K562 (cell line): ENCODE measurements around the gene SYT8. TPM values are rescaled to one million over a fixed set of nuclear protein-coding genes. Genes with fewer than 3 reads are reported as not detected.

Experiments used
- ATAC-seq: fragments of 200-7000 bp; cut with Tn5 transposase; 3 replicates; pipeline ENCODE4 v1.9.1; 2020; ENCODE audit warnings: moderate library complexity
- BruUV-seq: library from RNA; stranded (reverse); fragments of 400-500 nt; replicated peaks from 2 replicates; lab custom pipeline; 2021; lab: Mats Ljungman, UMichigan
- CTCF ChIA-PET: fragments of 300-600 bp; formaldehyde crosslinking; extraction: SDS; loops from one replicate; lab custom pipeline; 2021; ENCODE audit warnings: low intra/inter-chr PET ratio; lab: Yijun Ruan, JAX
- POLR2A ChIA-PET: fragments of 300-600, 350-650 bp; sonication (Branson Sonifier 250); formaldehyde crosslinking; extraction: SDS; loops from one replicate; lab custom pipeline; 2021; ENCODE audit warnings: antibody characterized with exemption, inconsistent platforms; lab: Yijun Ruan, JAX
- DNase-seq, 4 experiments: peaks; one replicate each; pipeline versions ENCODE4 v3.0.0 to v3.0.0-alpha.2; 2011 to 2018; ENCODE audit warnings: low spot score in 3 of 4, mixed read lengths in 3 of 4; ENCODE audit errors: extremely low read depth in 1 of 4
- FAIRE-seq: peaks from 2 replicates; lab custom pipeline; 2011; peaks lifted over from hg19 to GRCh38; lab: Jason Lieb, UNC
- H2AFZ ChIP-seq: 2 replicates; pipeline ENCODE4 v1.6.0; 2011; ENCODE audit warnings: low read depth, low read length, control low read depth, inconsistent platforms
- H3K27ac ChIP-seq: fragments of 200-600 bp; 3 replicates; pipeline ENCODE4 v1.8.0; 2011; ENCODE audit warnings: low read depth, mild to moderate bottlenecking, control low read depth, inconsistent platforms, low read length, moderate library complexity, mixed read lengths; ENCODE audit errors: extremely low read depth
- H3K27me3 ChIP-seq, 2 experiments: fragments of 300-600 bp in 1 of 2; 2 replicates in 1 of 2; 3 replicates in 1 of 2; pipeline versions ENCODE4 v1.6.0 to v1.8.0; 2011; ENCODE audit warnings: inconsistent platforms in 2 of 2, low read length in 2 of 2, mild to moderate bottlenecking in 1 of 2, mixed read lengths in 1 of 2, moderate library complexity in 1 of 2; ENCODE audit not compliant: control insufficient read depth in 2 of 2, insufficient read depth in 2 of 2
- H3K36me3 ChIP-seq: fragments of 300-600 bp; 3 replicates; pipeline ENCODE4 v1.8.0; 2011; ENCODE audit warnings: mild to moderate bottlenecking, low read length, inconsistent platforms; ENCODE audit not compliant: control insufficient read depth, insufficient read depth
- H3K4me1 ChIP-seq, 2 experiments: fragments of 200-600 bp in 1 of 2; replicated peaks in 1 of 2; 2 replicates in 1 of 2; 3 replicates in 1 of 2; pipeline versions ENCODE4 v1.5.1 to v1.8.0; 2011; ENCODE audit warnings: inconsistent platforms in 2 of 2, low read length in 2 of 2, mild to moderate bottlenecking in 1 of 2, mixed read lengths in 1 of 2, moderate library complexity in 1 of 2; ENCODE audit not compliant: control insufficient read depth in 2 of 2, insufficient read depth in 2 of 2
- H3K4me2 ChIP-seq: 2 replicates; pipeline ENCODE4 v1.6.1; 2011; ENCODE audit warnings: low read length, control low read depth, inconsistent platforms, mixed read lengths; ENCODE audit not compliant: insufficient read depth
- H3K4me3 ChIP-seq: fragments of 200-600 bp; sonication (generic), shearing (Covaris generic); 2 replicates; pipeline ENCODE4 v1.5.1; 2016; ENCODE audit warnings: control low read depth, inconsistent platforms
- H3K79me2 ChIP-seq: fragments of 200-600 bp; 3 replicates; pipeline ENCODE4 v1.8.0; 2011; ENCODE audit warnings: low read length, inconsistent platforms; ENCODE audit not compliant: control insufficient read depth, insufficient read depth
- H3K9ac ChIP-seq, 2 experiments: 2 replicates each; pipeline versions ENCODE4 v1.6.0 to v1.6.1; 2011; ENCODE audit warnings: low read depth in 2 of 2, low read length in 2 of 2, control low read depth in 1 of 2, inconsistent platforms in 1 of 2, mild to moderate bottlenecking in 1 of 2, mixed read lengths in 1 of 2; ENCODE audit not compliant: insufficient read depth in 1 of 2
- H3K9me1 ChIP-seq: one replicate; pipeline ENCODE4 v1.6.0; 2011; ENCODE audit warnings: inconsistent platforms, mild to moderate bottlenecking, low read length, moderate library complexity; ENCODE audit not compliant: control insufficient read depth, insufficient read depth
- H3K9me3 ChIP-seq: replicated peaks from 2 replicates; pipeline ENCODE4 v1.5.1; 2011; ENCODE audit warnings: low read depth, low read length, inconsistent platforms; ENCODE audit not compliant: control insufficient read depth, insufficient read depth
- H4K20me1 ChIP-seq: replicated peaks from 2 replicates; pipeline ENCODE4 v1.6.1; 2011; ENCODE audit warnings: low read length, inconsistent platforms, mixed read lengths; ENCODE audit not compliant: control insufficient read depth, insufficient read depth
- HMBOX1 ChIP-seq: sonication (generic); IDR thresholded peaks from 2 replicates; pipeline ENCODE4 v1.6.1; 2016
- HMG20A ChIP-seq: fragments of 450-650 bp; formaldehyde crosslinking; conservative IDR thresholded peaks from 2 replicates; pipeline ENCODE4 v1.4.0; 2020; ENCODE audit warnings: mild to moderate bottlenecking, mixed read lengths
- WGBS: fragments of 100-300 bp; shearing (Covaris generic); methylation state at CpG from one replicate; pipeline ENCODE4 v1.1.6; 2016; ENCODE audit warnings: low coverage, mixed read lengths; ENCODE audit not compliant: insufficient coverage; ENCODE audit errors: missing lambda C conversion rate; 5-methylcytosine and 5-hydroxymethylcytosine counted together
- in situ Hi-C: fragments of 300-500 bp; cut with MboI; formaldehyde crosslinking; loops from 4 replicates; pipeline ENCODE4 v1.15.0; 2018; ENCODE audit warnings: inconsistent platforms, mixed read lengths
- intact Hi-C: fragments of 100-400 bp; cut with micrococcal nuclease; formaldehyde crosslinking; loops from 2 replicates; pipeline ENCODE4 v1.14.2; 2022
- polyA plus RNA-seq, 8 experiments: library from polyadenylated mRNA; depleted of rRNA in 4 of 8; stranded (reverse) in 5 of 8; unstranded in 3 of 8; fragments of >200 nt; fragmentation: Nextera tagmentation in 2 of 8; fragmentation: Illumina TruSeq in 1 of 8; extraction: Ambion mirVana in 2 of 8; extraction: Trizol in 1 of 8; gene quantifications; 2 replicates each; pipeline versions ENCODE4 v1.2.1 to v1.2.3, GENCODE V29; 2011 to 2014; ENCODE audit warnings: inconsistent platforms in 1 of 8, missing spikeins in 1 of 8
- total RNA-seq, 7 experiments: library from RNA; depleted of rRNA in 6 of 7; stranded (reverse); fragments of >200 nt in 6 of 7; fragmentation: Illumina TruSeq in 2 of 7; extraction: Trizol in 2 of 7; gene quantifications; 2 replicates each; pipeline versions ENCODE4 v1.2.1 to v1.2.3, GENCODE V29; 2011 to 2021; ENCODE audit warnings: low replicate concordance in 1 of 7
- TF ChIP-seq, protein P1 (sequence below), 2 experiments: IDR thresholded peaks; 2 replicates each; pipeline ENCODE4 v1.6.1; 2012; ENCODE audit warnings: improper control_type of control experiment in 2 of 2, low read depth in 2 of 2, low read length in 2 of 2, borderline replicate concordance in 1 of 2

Gene SYT8
- total and polyA plus RNA-seq, 9 of the 15 experiments (the other 6 are each of a cell fraction or from before 2014, with no cell fraction given): not detected

- Histone ChIP-seq H3K4me1 (peaks cover 0 to 43% of the 10 kb centered on the region in 2 experiments; a peak in 2 of 5 replicates), H3K27me3 (peaks cover 0 to 66% of the 10 kb centered on the region in 2 experiments; a peak in 3 of 5 replicates)
- in situ Hi-C loops: no loop called here
These were observed 4.2 kb upstream of the SYT8 start for GRCh38 chr11:1830322-1831223.

More at GRCh38 chr11:1830322-1831223, 4.2 kb upstream of the SYT8 start:
- no peak for FAIRE-seq
- POLR2A ChIA-PET: interaction anchor here (0.6 to 1.6 kb wide), 2 partner anchors 136 to 180 kb away, joined by 3 to 6 read pairs; no protein-coding TSS in a partner anchor
- Histone ChIP-seq H3K4me3 (no peak overlapping the region), H3K79me2 (no peaks in the 10 kb centered on the region), H3K9me3 (no peaks in the 10 kb centered on the region), H2AFZ (no peak overlapping the region), H3K9ac (no peak overlapping the region; a peak in 1 of 4 replicates), H3K4me2 (no peak overlapping the region), H3K9me1 (no peaks in the 10 kb centered on the region), H4K20me1 (peaks cover 10% of the 10 kb centered on the region), H3K27ac (no peak overlapping the region), H3K36me3 (no peaks in the 10 kb centered on the region)
- TF ChIP-seq HMG20A (CRISPR knock-in tag) (no peak), HMBOX1 (peak; percentile 33; the same call in 1 of the 2 replicates)
- TF ChIP-seq, protein P1, sequence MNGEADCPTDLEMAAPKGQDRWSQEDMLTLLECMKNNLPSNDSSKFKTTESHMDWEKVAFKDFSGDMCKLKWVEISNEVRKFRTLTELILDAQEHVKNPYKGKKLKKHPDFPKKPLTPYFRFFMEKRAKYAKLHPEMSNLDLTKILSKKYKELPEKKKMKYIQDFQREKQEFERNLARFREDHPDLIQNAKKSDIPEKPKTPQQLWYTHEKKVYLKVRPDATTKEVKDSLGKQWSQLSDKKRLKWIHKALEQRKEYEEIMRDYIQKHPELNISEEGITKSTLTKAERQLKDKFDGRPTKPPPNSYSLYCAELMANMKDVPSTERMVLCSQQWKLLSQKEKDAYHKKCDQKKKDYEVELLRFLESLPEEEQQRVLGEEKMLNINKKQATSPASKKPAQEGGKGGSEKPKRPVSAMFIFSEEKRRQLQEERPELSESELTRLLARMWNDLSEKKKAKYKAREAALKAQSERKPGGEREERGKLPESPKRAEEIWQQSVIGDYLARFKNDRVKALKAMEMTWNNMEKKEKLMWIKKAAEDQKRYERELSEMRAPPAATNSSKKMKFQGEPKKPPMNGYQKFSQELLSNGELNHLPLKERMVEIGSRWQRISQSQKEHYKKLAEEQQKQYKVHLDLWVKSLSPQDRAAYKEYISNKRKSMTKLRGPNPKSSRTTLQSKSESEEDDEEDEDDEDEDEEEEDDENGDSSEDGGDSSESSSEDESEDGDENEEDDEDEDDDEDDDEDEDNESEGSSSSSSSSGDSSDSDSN (IDR thresholded peaks at IDR 0.05; ENCODE audit: borderline replicate concordance in 1 of 2, low read depth in 2 of 2, low read length in 2 of 2): peak in 1 of 2 experiments; percentile 48; a peak in 1 of 4 replicates
- CTCF ChIA-PET: interaction anchor here (5.3 kb wide), 1 partner anchor 137 kb away, joined by 77 read pairs; no protein-coding TSS in a partner anchor
- intact Hi-C loops: no loop called here
- ATAC-seq: no peak; the same call in 2 of the 3 replicates
- BruUV-seq: no TSS peak
- peak in 1 of 4 experiments; percentile 30 for DNase-seq
- 2% methylated on average over 30 of the region's 33 CpGs for WGBS
